HG03520 (cell line): ENCODE measurements around the gene RHBDF2.
"Not testable (repeated sequence)": the region's sequence is repeated elsewhere in the genome, so short reads cannot be mapped to it uniquely, and the experiment has no call there.

Experiments
- ATAC-seq: cut with Tn5 transposase; IDR thresholded peaks from one replicate; pipeline ENCODE4 v1.9.1; 2021; ENCODE audit warnings: mild to moderate bottlenecking, moderate library complexity; ENCODE audit not compliant: unreplicated experiment

RHBDF2 gene

DNA sequence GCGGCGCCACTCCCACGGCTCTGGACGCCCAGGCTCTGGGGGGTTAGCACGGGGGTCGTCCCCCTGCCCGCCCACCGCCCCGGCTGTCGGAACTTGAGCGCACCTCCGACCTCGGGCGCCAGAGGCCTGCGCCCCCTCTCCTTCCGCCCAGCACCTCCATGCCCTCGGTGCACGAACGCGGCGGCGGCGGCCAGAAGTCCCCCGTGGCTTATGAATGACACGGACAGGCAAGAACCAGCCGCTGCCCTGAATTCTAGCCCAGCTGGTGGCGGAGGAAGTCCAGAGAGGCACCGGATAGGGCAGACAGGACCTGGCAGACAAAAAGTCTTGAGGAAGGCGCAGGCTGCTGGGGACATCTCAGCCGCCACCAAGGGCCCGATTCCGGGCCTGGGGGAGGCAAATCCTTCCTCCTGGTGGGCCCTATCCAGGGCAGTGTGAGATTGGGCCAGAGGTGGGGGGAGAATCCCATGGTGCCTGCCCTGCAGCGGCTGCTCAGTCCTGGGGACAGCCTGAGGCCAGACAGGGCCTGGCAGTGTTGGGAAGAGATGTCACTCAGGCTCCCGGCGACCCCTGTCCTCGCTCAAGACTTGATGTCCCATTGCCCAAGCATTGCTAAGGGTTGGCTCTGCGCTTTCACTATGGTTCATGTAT is 37.2 kb upstream of the RHBDF2 start:
- ATAC-seq: no peak

- no peak for ATAC-seq
Measured at GRCh38 chr17:76537578-76538280, 36.5 kb upstream of the RHBDF2 start, which contains the start of gene CYGB. Gene CYGB (minus strand): TSS chr17:76537709. CDS start chr17:76537542, 167 bp downstream.

DNA sequence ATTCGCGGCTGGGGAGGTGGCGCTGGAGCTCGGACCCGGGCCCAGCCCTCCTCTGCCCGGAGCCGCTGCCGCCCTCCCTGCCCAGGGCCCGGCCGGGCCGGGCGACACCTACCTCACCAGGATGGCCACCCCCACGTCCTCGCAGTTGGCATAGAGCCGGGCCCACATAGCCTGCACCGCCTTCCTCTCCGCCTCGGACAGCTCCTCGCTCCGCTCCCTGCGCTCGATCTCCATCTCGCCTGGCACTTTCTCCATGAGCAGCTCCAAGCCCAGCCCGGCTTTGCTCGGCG is 36.0 kb upstream of the RHBDF2 start:
- no peak for ATAC-seq

- ATAC-seq: no peak
Measured at GRCh38 chr17:76536511-76537287, 35.5 kb upstream of the RHBDF2 start.

DNA sequence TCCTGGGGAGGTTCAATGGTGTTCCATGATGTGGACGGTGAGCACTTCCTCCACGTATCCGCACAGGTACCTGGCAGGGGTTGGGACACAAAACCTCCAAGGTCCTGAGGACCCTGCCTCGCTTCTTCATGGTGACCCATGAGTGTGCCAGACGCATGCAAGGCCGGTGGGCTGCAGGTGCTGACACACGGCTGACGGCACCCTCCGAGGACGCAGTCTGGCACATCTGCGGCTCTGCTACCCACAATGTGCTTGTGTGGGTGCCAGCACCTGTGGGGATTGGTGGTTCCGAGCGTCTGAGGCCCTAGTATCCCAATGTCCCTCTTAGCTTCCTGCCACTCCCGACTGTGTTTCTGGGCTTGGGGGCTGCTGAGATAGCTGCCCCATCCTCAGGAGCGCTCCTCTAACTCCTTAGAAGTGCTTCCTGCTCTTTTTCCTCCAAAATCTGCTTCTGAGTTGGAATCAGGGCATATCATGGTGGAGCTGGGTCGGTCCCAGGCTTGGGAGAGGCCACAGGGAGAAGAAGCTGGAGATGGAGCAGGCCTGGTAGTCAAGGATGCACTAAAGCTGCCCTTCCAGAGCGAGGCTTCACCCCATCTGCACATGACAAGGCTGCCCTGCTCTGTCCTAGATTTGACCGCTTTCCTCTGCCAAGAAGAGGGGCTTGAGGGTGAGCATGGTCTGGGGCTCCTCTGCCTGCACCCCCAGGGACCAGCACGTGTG is 34.7 kb upstream of the RHBDF2 start:
- ATAC-seq: no peak

DNA sequence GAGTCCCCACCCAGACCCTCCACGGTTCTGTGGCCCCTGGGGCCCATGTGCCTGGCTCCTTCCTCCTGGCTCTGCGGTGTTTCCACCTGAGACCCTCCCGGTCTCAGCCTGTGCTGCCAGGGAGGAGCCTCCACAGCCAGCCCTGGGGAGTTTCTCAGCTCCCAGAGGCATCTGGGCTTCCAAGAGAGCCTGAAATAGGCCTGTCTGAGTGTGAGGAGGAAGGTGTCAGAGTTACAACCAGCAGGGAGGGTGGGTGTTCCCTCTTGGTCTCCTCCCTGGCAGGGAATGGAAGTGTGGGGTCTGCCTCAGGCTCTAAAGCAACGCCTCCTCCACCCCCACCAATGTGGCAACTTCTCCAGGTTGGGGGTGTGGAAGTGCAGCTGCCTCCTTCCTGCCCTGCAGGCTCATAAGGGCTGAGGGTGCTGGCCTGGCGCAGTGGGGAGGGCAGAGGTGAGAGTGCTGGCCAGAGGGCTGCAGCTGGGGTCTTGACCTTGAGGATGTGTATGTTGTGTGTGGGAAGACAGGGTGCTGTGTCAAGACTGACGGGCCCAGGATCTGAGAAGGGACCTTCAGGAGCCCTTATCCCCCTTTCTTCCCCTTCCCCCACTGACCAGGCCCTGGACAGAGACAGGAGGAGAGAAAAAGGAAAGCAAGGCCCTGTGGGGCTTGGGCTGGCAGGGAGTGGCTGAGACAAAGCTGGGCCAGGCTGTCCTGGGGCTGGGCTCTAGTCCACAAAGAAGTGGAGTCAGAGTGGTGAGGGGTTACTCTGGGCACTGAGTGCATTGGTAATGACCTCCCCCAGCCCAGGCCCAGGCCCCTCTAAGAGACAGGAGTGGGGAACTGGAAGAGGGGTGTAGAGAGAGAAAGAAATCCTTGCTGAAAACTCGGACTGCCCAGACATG is 33.9 kb upstream of the RHBDF2 start:
- no peak for ATAC-seq

GRCh38 chr17:76533640-76534359 is 32.6 kb upstream of the RHBDF2 start:
- not testable (repeated sequence) for ATAC-seq

GRCh38 chr17:76532072-76532651 is 30.9 kb upstream of the RHBDF2 start:
- no peak for ATAC-seq

DNA sequence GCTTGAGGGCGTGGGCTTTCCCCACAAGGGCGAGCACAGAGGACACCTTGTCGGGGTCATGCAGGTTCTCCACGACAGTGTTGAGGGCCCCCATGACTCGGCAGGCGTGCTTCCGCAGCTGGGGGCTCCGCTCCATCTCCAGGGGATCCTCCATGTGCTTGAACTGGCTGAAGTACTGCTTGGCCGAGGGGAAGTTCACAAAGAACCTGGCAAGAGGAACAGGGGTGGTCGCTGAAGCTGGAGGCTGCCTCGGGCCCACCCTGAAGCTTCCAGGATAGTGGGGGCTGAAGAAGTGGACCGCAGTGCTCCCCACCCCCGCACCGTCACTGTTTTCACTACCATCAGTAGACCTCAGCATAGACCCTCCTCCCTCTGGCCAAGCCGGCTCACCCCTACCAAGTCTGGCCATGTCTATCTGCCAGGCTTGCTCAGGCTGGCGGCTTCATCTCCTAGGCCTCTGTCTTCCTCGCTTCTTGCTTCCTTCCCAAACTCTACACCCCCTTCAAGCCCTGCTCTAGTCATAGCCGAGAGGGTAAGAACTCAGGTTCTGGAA is 30.3 kb upstream of the RHBDF2 start:
- ATAC-seq: no peak

GRCh38 chr17:76530811-76531485 is 29.7 kb upstream of the RHBDF2 start:
- ATAC-seq: no peak

DNA sequence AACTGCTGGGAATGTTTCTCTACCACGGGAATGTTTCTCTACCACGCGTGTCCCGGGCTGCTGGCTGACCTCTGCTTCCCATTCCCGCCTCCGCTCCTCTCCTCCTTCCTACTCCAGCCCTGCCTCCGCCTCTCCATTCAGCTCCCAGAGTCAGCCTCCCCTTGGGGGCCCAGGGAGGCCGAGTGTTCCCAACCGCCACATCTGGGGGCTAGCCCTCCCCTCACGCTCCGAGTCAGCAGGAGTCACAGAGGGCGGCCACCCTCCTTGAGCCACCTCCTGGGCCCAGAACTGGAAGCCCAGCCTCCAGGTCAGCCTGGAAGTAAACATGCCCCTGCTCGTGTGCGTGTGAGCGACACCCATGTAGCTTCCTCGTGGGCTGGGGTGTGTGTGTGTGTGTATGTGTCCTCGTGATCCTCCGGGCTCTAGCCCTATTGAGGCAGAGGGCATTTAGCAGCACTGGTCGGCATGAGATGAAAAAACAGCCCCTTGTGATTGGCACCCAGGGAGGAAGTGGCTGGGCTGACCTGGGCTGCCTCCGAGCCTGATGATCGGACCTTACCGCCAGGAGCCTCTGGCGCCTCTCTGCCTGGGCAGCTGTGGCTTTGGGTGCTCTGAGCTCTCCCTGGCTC is 29.0 kb upstream of the RHBDF2 start:
- ATAC-seq: no peak

GRCh38 chr17:76529224-76530094 is 28.2 kb upstream of the RHBDF2 start:
- no peak for ATAC-seq

DNA sequence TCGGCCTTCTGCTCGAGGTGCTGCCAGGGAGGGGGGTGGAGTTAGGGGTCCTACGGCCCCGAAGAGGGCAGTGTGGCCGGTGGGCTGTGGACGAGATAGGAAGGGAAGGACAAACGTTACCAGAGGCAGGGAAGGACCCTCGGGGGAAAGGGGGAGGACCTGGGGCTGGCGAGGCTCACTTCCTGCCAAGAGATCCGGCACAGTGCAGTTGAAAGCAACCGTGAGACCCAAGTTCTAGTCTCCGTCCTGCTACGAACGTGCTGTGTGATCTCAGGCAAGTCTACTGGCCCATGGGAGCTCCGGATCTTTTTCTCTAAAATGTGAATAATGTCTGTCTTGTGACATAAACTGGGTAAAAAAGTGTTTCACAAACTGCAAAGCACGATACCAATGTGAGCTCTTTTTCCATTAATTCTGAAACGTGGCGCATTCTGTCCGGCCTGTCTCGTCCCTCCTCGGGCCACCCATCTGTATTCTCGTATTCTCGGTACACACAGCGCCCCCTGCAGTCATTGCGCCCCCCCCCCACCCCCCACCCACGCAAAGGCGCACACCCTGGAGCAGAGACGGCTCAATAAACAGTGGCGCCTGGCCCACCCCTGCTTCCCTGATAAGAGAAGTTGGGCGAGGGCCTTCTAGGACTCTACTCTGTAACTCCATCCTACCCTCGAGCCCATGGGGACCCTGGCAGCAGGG is 27.5 kb upstream of the RHBDF2 start:
- no peak for ATAC-seq

DNA sequence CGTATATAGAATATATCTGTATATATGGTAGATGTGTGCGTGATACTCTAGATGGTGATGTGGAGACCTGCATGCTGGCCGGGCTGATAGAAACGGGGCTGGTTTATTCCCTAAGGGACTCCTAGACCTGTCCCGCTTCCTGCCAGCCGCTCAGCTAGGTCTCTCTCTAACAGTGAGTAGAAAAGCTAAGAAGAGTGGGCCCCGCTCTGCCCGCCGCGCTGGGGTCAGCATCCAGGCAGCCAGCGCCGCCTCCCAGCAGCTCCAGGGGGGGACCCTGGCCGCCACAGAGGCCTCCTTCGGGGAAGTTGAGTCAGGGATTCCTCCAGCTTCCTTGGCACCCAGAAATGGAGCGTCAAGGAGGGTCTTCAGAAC is 26.9 kb upstream of the RHBDF2 start:
- no peak for ATAC-seq

- ATAC-seq: no peak
Measured at GRCh38 chr17:76527430-76528111, 26.3 kb upstream of the RHBDF2 start.

DNA sequence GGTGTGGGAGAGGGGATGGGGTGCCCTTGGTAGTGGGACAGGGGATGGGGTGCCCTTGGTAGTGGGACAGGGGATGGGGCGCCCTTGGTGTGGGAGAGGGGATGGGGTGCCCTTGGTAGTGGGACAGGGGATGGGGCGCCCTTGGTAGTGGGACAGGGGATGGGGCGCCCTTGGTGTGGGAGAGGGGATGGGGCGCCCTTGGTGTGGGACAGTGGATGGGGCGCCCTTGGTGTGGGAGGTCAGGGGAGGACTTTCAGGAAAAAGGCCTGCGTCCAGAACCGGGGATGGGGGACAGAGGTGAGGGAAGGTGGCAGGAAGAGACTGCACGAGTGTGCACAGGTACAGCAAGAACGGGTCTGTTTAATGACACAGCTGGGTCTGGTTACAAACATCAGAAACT is 25.8 kb upstream of the RHBDF2 start:
- ATAC-seq: not testable (repeated sequence)
